Renal cortical epithelial cell (primary cell): ENCODE data around the gene SMARCD3. TPM values are rescaled to one million over a fixed set of nuclear protein-coding genes. Genes with fewer than 3 reads are reported as not detected.

Experiments used
- DNase-seq: peaks from one replicate; pipeline ENCODE4 v3.0.0-alpha.2; 2011; ENCODE audit warnings: low read depth
- total RNA-seq: library from RNA; depleted of rRNA; stranded (reverse); fragments of >200 nt; gene quantifications from 2 replicates; pipeline ENCODE4 v1.2.3, GENCODE V29; 2014

The SMARCD3 gene
- total RNA-seq, 1 donor from 2014 or later, result 15.0 TPM

DNA sequence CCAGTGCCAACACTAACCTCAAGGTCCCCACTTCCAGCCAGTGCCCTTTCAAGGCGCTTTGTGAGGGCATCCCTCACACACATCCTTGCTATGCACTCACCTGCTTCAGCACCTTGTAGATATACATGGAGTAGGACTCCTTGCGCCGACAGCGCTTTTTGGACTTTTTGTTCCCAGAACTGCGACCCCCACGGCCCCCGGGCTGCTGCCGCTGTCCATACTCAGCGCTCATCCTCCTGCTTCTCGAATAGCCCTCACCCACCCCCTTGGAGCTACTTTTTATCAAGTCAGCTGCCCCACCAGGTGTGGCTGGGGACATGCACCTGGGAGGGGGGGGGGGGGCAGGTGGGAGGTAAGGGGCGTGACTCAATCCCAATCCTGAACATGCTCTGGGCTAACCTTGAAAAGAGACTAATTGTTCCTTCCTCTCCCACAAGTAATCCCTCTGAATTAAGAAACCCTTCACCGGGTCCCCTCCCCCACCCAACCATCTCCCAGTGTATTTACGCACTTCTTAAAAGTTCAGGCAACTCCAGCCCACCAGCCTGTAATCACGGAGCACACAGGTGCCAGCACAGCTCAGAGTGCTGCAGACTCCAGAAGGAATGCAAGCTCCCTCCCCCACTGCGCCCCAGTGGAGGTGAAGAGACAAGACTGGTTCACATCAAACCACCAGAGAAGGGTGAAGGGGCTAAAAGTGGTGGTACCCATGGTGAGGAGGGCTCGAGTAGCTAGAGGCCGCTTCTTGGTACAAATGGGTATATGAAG is 38.2 kb downstream of the SMARCD3 start, which contains the start of gene H2BK1:
Gene H2BK1 (minus strand): TSS at position 402 of the 768 bp plus-strand sequence. CDS start 170 bp downstream, at position 232.
- no peak for DNase-seq

DNA sequence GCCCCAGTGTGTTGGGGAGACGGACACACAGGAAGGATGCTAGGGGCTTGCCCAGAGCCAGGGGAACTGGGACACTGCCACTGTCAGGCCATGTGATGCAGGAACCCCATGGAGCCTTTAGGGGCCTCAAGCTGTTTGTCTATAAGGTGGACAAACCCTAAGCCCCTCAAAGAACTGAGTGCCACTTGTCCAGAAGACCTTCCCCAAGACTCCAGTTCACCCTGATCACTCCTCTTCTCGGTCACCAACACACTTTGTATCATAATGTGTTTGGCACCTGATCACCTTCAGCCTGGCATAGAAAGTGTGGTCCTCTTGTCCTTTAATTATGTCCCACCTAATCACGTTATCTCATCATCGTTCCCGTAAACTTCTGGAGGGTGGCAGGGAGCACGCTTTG is 38.9 kb downstream of the SMARCD3 start:
- no peak for DNase-seq

DNA sequence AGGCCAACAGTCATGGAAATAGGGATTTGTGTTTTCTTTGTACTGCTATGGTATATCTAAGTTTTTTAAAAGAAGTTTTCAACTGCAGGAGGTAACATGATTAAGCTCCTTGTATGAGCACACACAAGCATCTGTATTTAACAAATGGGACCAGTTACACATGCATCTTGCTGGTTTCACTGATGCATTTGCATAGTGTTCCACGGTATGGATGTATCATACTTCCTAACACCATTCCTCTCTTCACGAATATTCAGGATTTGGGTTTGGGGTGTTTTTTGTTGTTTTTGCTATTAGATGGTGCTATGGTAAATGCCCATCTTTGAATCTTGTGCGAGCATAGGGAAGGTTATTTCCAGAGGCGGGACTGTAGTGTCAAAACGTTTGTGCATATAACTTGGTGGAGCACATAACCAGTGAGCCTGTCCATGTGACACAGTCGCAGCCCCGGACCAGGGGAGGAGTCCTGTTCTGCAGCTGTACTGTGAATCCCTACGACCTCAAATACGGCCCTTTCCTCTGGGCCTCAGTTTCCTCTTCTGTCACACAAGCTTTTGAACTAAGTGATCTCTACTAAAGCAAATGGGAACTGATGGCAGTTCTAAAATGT is 40.1 kb downstream of the SMARCD3 start:
- DNase-seq, result no peak

DNA sequence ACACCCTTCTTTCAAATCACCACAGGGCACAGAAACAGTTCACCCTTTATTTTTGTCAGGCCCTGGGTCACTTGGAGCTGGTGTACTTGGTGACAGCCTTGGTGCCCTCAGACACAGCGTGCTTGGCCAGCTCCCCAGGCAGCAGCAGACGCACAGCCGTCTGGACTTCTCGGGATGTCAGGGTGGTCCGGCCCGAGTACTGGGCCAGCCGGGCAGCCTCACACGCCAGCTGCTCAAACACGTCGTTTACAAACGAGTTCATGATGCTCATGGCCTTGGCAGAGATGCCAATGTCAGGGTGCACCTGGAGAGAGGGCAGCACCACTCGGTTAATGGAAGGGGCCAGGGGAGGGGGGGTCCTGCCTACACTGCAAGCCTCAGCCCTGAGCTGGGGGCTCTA is 40.7 kb downstream of the SMARCD3 start:
- DNase-seq, result no peak

DNA sequence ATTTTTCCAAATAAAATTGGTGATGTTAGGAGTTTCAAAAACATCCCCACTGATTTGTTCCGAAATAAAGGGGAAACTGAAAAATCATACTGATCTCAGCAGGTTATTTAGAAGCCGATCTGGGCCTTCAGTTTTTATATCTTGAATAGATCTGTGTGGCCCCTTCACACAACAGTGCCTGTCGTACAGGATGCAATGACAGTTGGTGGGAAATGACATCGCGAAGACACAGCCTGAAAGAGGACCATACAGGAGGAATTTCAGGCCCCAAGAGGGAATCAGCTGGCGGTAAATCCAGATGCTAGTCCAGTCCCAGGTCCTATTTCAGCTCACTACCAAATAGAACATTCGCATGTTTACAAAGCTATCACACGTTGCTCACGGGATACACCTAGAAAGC is 41.2 kb downstream of the SMARCD3 start:
- no peak for DNase-seq

DNA sequence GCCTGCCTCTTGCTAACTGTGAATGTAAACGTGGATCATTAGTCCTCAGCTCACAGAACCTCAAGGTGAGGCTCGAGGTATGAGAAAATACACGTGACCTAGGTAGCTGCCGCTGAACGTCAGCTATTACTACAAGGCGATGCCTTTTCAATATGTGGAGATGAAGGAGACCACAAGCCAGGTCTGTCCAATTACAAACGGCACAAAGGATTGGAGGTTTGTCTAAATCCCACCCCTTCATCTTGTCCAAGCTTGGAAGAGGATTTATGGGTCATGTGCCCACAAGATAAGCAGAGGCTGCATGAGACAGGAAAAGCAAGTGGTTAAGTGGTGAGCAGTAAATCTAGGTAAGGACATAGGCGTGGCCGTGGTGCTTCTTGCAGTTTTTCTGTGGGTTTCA is 41.6 kb downstream of the SMARCD3 start:
- no peak for DNase-seq

DNA sequence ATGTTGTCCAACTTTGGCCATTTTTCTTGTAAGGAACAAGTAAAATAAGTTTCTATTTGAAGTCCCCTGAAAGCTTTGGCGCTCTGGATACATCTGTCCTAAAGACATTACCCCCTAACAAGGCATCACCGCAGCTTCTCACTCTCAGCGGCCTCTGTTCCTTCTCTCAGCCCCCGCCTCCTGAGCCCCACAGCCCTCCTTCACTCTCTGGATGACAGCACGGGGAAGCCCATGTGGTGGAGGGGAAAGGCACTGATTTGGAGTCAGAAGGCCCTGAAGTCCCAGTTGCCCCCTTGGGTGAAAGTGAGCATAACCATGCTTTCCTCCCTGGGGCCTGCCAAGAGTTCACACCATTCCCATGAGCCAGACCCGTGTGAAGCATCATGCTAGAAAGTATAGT is 42.8 kb downstream of the SMARCD3 start:
- no peak for DNase-seq

DNA sequence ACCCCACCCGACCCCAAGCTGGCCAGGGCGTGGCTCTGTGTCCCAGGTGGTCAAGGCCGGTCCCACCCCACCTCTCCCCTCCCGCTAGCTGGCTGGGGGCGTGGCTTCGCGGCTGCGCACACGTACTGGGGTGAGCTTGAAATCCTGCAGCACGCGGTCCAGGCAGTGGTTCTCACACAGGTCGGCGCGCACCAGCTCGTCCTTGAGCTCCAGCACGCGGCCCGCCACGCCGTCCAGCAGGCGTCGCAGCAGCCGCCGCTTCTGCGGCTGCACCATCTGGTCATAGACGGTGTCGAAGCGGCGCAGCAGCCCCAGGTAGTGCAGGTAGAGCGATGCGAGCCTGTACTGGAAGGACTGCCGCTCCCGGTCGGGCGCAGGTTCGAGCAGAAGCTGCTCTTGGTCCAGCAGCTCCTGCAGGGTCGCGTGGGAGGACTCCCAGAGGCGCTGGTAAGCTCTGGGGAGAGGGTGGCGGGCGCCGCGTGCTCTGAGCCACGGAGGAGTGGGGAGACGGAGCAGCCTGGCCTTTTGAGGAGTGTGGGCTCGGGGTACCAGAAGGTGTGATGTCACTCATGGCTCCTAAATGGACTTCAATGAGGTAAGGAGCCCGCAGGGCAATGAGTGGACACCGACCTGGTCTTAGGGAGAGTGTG is 44.0 kb downstream of the SMARCD3 start:
- no peak for DNase-seq

DNA sequence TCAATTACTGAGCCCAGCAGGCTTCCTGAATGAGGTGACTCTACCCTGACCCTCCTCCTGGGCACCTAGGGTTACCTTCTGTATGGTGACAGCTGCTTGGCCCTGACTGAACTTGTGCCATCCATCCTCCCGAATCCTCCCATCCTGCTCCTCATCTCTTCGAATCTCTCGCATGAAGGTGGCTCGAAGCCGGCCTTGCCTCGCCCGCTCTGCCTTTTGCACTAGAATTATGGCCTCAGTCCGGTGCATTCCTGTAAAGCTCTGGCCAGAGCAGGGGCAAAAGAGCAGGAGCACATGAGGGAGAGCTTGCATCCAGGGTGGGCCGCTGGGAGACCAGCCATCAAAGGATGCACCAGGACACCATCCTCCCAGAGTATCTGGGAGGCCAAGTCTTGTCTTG is 45.7 kb downstream of the SMARCD3 start:
- no peak for DNase-seq

DNA sequence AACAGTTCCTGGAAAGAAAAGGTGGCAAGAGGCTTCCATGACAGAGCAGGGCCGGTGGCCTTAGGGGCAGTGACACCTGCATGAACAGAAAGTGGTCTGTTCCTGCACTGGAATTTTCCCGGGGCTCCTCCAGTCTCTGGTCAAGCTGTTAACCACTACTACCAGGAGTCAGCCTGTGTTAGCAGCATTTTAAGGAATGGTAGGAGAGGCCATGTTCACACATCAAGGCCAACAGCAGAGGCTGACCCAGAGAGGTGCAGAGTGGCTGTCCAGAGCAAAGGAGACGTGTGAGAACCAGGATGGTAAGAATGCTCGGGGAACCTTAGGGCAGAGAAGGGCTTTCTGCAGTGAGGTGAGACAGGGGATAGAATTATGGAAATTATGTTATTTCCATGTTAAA is 46.7 kb downstream of the SMARCD3 start:
- DNase-seq, result no peak

DNA sequence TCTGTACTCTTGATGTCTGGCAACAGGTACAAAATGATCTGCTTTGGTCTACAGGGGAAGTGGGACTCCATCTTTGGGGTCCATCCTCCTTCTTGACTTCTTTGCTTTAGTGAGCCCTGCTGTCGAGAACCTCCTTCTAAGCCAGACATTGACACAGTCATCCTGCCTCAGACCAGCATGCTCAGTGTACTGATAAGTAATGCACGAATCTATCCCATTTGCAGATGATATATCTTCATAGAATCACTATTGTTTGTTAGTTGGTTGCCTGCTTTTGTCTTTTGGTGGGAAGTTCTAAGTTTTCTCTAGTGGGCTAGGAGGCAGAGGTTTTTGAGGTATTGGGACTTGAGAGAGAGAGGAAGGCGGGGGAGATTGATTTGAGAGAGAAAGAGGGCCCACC is 47.1 kb downstream of the SMARCD3 start:
- no peak for DNase-seq

DNA sequence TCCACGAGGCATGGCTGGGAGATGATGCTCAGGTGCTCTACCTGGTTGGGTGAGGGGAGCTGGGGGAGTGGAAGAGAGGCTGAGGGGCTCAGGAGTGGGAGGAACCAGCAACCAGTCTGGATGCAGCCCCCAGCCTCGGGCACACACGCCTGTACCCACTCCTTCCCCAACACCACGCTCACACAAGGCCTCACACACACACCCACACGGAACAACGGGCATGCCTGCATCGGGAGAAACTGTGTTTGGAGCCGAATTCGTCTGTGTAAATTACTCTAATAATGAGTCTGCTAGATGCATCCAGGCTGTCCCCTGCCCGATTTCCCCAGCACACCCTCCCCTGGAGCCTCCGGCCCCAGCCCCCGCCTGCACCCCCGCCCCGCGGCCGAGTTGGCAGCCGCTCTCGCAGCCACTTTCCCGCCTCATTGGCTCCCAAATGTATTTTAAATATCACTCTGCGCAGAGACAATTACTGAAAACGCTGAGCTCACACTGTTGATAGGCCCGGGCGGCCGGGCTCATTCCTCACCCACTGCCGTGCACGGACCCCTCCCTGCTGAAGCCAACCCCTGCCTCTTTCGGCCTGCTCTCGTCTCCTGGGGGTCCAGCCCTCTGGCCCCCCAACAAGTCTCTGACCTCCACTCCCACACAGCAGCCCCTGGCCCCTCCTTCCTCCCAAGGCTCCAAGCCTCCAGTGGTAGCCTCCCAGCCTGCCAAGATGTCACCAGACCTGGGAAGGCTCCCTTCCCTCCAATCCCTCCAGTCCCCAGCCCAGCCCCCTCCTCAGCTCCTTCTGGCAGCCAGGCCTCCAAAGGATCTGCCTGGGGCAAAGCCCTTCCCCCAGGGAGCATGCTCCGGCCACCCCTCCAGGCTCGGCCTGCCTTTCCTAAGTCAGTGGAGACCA is 49.3 kb downstream of the SMARCD3 start:
- no peak for DNase-seq

DNA sequence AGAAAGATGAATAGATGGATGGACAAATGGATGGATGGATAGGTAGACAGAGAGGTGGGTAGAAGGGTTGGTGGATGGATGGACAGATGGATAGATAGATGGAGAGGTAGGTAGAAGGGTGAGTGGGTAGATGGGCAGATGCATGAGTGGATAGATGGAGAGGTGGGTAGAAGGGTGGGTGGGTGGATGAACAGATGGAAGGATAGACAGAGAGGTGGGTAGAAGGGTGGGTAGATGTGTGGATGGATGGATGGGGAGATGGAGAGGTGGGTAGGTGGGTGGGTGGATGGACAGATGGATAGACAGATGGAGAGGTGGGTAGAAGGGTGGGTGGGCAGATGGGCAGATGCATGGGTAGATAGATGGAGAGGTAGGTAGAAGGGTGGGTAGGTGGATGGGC is 50.6 kb downstream of the SMARCD3 start:
- no peak for DNase-seq

DNA sequence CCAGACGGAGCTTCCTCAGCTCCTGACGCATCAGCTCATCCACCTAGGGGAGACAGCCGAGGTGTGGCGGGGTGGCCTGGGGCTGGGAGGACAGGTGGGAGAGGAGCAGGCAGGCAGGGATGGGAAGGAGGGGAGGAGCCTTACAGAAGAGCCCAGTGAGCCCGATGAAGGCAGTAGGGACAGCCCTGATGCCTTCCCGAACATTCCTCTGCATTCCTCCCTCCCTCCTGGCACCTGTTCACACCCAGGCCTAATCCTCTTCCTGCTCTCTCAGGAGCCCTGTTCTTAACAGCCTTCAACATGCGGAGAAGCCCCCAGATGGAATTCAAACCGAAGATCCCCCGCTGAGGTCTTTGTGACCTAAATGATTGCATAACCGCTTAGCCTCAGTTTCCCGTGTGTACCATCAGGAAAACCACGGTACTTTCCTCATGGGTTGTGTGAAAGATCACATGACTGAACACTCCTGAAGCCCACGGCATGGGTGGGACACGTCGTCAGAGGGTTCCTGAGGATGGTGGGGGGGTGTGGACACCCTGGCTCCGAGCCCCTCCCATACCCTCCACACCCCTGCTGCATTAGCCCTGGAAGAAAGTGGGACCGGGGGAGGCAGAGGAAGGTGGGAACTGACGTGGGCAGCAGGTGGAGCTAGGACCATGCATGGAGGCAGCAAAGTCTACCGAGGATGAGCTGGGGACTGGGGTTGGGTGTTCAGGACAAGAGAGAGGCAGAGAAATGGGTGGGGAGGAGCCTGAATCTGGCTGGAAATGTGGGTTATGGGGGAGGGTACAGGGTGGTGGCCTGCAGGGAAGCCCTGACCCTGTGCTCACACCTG is 52.7 kb downstream of the SMARCD3 start:
- no peak for DNase-seq

DNA sequence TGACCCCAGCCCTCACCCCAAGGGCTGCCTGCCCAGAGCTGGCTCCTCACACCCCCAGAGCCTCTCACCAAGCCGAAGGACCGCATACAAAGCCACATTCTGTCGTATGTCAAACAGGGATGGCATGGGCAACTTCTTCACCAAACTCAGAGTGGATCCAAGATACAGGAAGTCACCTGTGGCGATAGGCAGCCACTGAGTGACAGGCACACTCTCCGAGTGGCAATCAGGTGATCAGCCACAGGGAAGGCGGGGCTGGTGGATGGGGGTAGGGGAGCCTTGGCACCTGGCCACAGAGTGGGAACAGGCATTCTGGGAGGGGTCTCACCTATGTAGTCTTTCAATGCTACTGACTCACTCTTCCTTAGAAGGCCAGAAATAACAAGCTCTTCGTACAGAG is 54.3 kb downstream of the SMARCD3 start:
- no peak for DNase-seq

DNA sequence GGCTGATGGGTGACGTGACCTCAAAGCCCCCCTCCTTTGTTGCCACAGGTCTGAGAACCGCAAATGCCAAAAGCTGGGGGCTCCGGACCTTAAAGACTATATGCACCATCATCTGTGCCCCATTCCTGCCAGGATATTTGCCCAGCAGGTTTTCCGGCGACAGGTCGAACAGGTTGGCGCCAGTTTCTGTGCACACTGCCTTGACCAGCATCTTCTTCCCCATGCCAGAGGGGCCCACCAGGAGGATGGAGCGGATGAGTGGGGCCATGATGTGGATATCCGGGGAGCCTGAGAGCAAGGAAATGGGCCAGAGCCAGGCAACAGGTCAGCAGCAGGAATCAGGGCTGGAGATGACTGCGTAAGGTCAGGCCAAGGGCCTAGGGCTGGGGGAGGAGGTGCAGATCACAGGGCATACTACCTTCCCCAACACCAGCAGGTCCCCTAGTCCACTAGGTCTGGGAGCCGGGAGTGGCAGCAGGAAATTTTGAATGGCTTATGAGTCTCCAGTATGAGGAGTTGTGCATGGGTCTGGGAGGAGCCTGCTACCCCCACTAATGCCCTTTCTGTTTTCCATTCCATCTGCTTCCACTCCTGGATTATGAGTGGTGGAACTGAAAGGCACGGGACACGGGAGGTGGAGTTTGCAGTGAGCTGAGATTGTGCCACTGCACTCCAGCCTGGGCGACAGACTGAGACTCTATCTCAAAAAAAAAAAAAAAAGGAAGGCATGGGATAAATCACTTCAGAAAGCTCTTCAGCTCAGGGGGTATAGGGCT is 55.1 kb downstream of the SMARCD3 start:
- DNase-seq, result no peak

DNA sequence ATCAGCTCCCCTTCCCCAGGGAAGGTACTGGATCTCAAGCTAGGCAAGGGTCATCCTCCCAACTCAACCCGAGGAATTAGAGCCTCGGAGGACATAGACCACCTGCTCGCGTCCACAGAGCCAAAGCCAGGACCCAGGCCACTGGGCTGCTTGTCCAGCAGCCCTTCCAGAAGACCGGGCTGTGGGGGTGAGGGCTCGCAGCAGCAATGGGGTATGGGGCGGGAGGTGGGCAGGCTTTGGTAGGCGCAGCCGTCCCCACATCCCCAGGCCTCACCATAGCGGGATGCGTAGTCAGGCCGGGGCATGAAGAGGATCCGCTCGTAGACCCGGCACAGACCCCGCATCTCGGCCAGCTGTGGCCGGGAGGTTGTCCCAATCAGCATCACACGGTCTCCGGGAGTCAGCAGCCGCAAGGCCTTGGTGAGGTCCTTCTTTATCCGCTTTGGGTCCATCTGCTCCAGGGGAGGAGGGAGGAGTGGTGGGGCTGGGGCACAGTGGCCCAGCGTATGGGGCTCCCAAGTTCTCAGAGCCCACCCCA is 56.4 kb downstream of the SMARCD3 start:
- DNase-seq, result no peak

DNA sequence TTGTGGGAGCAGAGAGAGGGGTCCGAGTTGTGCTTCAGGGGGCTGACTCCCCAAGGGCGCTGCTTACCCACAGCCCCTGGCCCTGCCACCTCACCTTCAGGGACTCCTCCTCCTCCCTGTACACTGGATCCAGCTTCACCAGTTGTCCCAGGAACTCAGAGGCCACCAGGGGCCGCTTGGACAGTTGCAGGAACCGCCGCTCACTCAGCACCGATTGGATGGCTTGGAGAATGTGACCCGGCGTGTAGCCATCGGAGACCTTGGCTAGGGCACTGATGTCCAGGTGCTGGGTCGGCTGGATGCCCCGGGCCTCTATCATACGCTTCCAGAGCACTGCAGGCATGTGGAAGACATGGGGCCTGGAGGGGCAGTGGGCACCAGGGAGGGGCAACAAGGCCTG is 57.0 kb downstream of the SMARCD3 start:
- DNase-seq, result no peak

DNA sequence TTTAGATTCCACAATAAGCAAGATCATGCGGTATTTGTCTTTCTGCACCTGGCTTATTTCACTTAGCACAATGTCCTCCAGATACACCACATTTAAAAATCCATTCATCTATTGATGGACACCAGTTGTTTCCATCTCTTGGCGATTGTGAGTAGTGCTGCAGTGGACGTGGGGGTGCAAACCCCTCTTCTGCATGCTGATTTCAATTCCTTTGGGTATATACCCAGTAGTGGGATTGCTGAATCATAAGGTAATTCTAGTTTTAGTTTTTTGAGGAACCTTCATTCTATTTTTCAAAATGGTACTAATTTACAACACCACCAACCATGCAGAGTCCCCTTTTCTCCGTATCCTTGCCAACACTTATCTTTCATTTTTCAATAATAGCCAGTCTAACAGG is 59.5 kb downstream of the SMARCD3 start:
- DNase-seq, result no peak
